Measurements from ENCODE around the gene KNOP1. TPM values are rescaled to one million over a fixed set of nuclear protein-coding genes. Genes with fewer than 3 reads are reported as not detected.

The KNOP1 gene
- total and polyA plus RNA-seq, 2 of the 13 experiments (the other 11 are each of a cell fraction or from before 2014, with no cell fraction given): 21.2 to 57.5 TPM

GRCh38 chr16:19717741-19718623, at the start of gene KNOP1, which contains the start of gene IQCK (continued):
- TF ChIP-seq ZNF749 (CRISPR knock-in tag; IDR thresholded peaks at IDR 0.05; ENCODE audit: borderline replicate concordance): peak; percentile 95
- TF ChIP-seq UBTF (CRISPR knock-in tag; IDR thresholded peaks at IDR 0.05): peak; percentile 90
- TF ChIP-seq, protein P1, sequence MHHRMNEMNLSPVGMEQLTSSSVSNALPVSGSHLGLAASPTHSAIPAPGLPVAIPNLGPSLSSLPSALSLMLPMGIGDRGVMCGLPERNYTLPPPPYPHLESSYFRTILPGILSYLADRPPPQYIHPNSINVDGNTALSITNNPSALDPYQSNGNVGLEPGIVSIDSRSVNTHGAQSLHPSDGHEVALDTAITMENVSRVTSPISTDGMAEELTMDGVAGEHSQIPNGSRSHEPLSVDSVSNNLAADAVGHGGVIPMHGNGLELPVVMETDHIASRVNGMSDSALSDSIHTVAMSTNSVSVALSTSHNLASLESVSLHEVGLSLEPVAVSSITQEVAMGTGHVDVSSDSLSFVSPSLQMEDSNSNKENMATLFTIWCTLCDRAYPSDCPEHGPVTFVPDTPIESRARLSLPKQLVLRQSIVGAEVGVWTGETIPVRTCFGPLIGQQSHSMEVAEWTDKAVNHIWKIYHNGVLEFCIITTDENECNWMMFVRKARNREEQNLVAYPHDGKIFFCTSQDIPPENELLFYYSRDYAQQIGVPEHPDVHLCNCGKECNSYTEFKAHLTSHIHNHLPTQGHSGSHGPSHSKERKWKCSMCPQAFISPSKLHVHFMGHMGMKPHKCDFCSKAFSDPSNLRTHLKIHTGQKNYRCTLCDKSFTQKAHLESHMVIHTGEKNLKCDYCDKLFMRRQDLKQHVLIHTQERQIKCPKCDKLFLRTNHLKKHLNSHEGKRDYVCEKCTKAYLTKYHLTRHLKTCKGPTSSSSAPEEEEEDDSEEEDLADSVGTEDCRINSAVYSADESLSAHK (CRISPR knock-in tag; IDR thresholded peaks at IDR 0.05; ENCODE audit: borderline replicate concordance): no peak
- TF ChIP-seq, protein P2, sequence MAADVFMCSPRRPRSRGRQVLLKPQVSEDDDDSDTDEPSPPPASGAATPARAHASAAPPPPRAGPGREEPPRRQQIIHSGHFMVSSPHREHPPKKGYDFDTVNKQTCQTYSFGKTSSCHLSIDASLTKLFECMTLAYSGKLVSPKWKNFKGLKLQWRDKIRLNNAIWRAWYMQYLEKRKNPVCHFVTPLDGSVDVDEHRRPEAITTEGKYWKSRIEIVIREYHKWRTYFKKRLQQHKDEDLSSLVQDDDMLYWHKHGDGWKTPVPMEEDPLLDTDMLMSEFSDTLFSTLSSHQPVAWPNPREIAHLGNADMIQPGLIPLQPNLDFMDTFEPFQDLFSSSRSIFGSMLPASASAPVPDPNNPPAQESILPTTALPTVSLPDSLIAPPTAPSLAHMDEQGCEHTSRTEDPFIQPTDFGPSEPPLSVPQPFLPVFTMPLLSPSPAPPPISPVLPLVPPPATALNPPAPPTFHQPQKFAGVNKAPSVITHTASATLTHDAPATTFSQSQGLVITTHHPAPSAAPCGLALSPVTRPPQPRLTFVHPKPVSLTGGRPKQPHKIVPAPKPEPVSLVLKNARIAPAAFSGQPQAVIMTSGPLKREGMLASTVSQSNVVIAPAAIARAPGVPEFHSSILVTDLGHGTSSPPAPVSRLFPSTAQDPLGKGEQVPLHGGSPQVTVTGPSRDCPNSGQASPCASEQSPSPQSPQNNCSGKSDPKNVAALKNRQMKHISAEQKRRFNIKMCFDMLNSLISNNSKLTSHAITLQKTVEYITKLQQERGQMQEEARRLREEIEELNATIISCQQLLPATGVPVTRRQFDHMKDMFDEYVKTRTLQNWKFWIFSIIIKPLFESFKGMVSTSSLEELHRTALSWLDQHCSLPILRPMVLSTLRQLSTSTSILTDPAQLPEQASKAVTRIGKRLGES (CRISPR knock-in tag; IDR thresholded peaks at IDR 0.05; ENCODE audit: borderline replicate concordance): 0 out of 2 replicates have a peak, but pooled peaks have one; percentile 20
- TF ChIP-seq MED8 (CRISPR knock-in tag; IDR thresholded peaks at IDR 0.05; ENCODE audit: insufficient replicate concordance): peak; percentile 66
- TF ChIP-seq, protein P3, sequence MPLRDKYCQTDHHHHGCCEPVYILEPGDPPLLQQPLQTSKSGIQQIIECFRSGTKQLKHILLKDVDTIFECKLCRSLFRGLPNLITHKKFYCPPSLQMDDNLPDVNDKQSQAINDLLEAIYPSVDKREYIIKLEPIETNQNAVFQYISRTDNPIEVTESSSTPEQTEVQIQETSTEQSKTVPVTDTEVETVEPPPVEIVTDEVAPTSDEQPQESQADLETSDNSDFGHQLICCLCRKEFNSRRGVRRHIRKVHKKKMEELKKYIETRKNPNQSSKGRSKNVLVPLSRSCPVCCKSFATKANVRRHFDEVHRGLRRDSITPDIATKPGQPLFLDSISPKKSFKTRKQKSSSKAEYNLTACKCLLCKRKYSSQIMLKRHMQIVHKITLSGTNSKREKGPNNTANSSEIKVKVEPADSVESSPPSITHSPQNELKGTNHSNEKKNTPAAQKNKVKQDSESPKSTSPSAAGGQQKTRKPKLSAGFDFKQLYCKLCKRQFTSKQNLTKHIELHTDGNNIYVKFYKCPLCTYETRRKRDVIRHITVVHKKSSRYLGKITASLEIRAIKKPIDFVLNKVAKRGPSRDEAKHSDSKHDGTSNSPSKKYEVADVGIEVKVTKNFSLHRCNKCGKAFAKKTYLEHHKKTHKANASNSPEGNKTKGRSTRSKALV (CRISPR knock-in tag; IDR thresholded peaks at IDR 0.05): 0 out of 2 replicates have a peak, but pooled peaks have one; percentile 74
- TF ChIP-seq SAP130 (CRISPR knock-in tag; IDR thresholded peaks at IDR 0.05; ENCODE audit: low read depth): peak; percentile 100
- TF ChIP-seq SMARCE1 (IDR thresholded peaks at IDR 0.05; ENCODE audit: borderline replicate concordance): no peak
- TF ChIP-seq NR3C1 (CRISPR knock-in tag; IDR thresholded peaks at IDR 0.05): no peak
- TF ChIP-seq FOXC1 (CRISPR knock-in tag; IDR thresholded peaks at IDR 0.05; ENCODE audit: borderline replicate concordance): peak; percentile 93
- TF ChIP-seq IRF1 (CRISPR knock-in tag; IDR thresholded peaks at IDR 0.05; ENCODE audit: low read depth): peak; percentile 95
- TF ChIP-seq, protein P4, sequence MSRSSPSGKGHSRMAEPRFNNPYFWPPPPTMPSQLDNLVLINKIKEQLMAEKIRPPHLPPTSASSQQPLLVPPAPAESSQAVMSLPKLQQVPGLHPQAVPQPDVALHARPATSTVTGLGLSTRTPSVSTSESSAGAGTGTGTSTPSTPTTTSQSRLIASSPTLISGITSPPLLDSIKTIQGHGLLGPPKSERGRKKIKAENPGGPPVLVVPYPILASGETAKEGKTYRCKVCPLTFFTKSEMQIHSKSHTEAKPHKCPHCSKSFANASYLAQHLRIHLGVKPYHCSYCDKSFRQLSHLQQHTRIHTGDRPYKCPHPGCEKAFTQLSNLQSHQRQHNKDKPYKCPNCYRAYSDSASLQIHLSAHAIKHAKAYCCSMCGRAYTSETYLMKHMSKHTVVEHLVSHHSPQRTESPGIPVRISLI (CRISPR knock-in tag; IDR thresholded peaks at IDR 0.05; ENCODE audit: borderline replicate concordance): 0 out of 2 replicates have a peak, but pooled peaks have one; percentile 67
- TF ChIP-seq FOXP1 (IDR thresholded peaks at IDR 0.05): no peak
- TF ChIP-seq FOXP1 (CRISPR knock-in tag; IDR thresholded peaks at IDR 0.05): 0 out of 2 replicates have a peak, but pooled peaks have one; percentile 3
- peak; percentile 93 for TF ChIP-seq ZNF430 (CRISPR knock-in tag; IDR thresholded peaks at IDR 0.05)

Data from HepG2 (cell line).